Dedifferentiated amniotic fluid mesenchymal stem cell (primary cell): ENCODE data around the gene GCK.

Experiments
- DNase-seq: peaks from one replicate; pipeline ENCODE4 v3.0.0-alpha.2; 2016; ENCODE audit errors: extremely low spot score

The GCK gene

DNA sequence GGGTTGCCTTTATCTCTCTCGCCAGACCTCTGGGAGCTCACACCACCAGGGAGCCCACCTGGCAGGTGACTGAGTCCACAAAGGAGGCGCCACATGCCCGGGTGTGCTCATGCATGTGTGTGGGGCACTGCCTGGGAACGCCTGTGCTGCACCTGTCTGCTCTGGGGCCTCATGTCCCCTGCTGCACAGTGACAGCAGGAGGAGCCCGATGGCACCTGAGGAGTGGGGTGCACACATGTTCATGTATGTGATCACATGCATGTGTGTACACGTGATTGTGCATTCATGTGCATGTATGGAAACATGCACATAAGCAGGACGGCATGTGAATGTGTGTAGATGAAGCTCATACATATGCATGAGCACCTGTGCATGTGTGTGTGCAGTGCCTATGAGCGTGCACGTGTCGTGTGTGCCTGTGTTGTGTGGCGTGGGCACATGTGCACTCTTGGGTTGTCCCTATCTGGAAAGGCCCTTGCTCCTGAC is 33.6 kb upstream of the GCK start:
- no peak for DNase-seq

DNA sequence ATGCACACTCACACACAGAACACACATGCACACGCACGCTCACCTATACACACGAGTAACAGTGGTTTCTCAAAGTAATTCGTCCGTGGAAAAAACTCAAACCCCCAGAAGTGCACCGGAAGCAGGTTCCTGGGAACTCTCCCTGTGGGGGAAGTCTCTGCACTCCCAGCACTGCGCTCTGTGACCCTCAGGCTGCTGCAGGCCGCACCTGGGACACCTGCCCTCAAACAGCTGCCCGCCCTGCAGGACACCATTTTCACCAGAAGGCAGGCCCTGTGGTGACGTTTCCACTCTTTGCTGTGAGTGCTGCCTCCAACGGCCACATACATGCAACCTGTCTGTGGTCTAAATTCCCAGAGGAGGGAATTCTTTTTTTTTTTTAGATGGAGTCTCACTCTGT is 32.8 kb upstream of the GCK start:
- no peak for DNase-seq

DNA sequence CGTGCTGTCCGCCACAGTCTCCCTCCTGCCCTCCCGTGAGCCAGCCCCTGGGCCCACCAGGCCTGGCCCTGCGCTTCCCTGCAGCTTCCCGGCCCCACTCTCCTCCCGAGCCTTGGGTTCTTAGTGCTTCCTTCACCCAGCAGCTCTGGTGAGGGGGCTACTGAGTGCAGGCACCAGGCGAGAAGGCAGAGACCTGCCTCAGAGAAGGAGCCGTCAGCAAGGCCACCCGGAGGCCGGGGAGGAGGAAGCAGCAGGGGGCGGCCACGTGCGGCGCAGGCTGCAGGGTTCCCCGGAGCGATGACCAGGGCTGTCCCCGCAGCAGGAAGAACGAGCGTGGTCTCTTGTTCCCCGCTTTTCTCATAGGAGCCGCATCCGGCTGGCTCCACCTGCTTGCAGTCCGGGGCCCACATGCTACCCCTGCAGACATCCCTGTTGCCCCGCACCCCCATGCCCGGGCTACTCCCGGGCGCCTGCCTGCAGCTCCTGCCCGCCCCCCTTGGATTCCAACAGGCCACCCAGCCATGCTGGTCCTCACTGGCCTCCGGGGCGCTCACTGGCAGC is 32.1 kb upstream of the GCK start:
- DNase-seq, result no peak

DNA sequence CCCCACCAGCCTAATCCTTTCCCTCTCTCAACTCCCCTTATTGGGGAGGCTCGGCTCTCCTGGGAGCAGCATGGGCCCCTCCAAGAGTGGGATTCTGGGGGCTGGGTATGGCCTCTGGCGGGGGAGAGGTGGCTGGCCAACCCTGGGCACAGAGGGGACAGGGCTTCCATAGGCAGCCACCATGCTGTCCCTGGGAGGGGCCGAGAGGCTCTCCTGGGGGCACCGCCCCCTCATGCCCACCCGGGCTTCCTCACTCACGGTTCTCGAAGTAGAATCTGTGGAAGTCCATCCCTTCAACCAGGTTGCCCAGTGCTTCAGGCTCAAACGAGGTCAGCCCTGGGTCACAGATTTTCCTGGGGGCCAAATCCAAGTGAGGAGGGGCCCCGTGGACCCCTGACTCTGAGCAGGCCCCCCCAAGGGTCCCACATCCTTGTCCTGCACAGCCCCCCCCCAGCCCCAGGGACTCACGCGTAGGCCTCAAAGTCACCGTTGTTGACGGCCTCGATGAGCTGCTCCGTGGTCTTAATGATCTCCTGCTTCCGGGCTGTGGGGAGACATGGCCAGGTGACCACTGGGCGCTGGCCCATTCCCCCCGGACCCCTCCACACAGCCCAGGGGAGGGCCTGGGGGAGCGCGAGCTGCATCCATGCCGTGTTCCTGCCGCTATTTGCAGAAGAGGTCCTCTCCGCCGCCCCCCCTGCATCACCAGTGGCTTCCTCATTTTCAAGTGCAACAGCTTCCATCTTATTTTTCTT is 31.3 kb upstream of the GCK start:
- DNase-seq, result no peak

DNA sequence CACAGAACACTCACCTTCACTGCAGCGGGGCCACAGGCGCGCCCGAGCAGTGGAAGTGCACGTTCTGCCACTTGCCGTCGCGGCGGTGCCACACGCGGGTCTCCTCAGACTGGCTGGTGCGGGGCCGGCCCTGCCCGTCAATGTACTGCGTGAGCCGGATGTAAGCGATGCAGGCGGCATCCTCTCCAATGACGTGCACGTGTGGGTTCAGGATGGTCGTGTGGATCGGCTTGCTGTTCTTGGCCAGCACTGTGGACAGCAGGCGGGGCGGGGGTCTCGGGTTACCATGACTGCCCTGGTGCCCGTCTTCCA is 30.8 kb upstream of the GCK start:
- no peak for DNase-seq

DNA sequence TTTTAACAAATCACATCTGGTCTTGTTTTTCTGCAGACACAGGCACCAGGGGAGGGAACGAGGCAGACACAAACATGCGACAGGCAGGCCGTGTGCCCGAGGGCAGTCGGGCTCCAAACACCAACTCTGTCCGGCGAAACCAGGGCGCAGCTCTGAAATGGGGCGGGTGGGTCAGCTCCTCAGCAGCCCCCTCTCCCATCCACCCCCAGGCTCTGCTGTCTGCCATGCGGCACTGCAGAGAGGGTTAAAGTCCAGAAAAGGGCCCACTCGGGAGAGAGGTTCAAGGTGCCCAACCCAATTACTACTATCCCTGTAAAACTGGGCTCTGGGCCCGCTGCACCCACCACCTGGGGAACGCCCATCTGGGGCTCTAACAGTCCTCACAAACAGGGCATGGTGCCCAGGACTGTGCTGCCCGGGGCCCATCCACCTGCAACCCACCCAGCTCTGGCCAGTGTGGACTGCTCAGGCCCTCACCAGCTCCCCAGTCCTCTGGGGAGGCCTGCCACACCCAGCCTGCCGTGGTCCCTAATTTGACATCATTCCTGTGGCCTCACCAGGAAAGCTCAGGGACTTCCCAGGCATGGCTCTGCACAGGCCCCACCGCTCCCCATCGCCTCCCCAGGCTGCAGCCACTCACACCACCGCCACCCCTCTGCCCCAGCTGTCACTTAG is 30.3 kb upstream of the GCK start:
- no peak for DNase-seq

DNA sequence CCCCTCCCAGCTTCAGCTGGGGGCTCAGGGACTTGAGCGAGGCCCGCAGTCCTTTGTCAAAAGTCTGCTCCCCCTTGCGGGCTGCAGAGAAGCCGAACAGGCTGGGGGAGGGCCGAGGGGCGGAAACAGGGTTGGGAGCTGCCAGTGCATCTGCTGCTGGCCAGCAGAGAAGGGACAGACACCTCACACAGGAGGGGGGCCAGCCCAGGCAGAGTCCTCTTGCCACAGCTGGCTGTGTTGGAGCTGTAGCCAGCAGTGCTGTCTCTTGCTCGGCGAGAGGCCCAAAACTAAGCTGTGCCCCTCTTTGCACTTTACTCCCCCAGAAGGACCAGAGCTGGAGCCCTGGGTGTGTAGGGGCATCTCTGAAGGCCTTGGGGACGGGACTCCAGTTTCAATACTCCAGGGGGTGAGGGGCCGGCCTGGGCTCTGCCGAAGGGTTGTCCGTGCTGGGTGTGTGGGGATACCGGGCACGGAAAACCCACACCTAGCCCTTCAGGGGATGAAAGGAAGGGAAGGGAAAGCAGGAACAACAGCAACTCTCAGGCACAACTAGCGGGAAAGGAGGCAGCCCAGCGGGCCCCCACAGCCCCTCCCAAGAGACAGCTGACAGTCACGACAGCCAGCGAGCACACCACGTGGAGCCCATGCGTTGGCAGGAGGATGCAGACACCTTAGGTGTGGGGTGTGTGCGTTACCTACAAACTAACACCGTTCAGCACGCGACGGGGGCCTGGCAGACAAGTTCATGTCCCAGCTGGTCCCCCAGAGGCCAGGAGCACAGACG is 29.4 kb upstream of the GCK start:
- no peak for DNase-seq

DNA sequence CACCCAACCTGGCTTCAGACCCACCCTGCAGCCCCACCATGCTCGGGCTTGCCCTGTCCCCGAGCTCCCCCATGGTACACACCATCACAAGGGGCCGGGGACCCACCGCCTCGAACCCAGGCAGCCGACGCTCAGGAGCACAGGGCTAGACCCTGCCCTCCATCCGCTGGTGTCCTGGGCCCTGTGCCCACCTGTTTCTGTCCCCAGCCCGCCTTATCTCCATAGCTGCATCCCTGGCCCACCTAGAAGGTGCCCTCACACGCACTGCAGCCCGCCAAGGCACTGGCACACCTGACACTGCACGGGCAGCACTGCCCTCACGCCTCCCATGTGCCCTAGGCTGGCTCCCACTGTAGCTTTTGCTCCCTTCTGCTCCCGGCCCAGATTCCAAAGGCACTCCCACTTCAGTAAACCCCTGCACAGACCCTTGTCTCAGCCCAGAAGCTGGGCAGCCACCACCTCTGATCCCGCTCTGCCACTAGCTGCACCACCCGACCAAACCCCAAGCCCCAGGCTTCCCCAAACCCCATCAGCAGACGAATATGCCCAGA is 28.7 kb upstream of the GCK start:
- no peak for DNase-seq

DNA sequence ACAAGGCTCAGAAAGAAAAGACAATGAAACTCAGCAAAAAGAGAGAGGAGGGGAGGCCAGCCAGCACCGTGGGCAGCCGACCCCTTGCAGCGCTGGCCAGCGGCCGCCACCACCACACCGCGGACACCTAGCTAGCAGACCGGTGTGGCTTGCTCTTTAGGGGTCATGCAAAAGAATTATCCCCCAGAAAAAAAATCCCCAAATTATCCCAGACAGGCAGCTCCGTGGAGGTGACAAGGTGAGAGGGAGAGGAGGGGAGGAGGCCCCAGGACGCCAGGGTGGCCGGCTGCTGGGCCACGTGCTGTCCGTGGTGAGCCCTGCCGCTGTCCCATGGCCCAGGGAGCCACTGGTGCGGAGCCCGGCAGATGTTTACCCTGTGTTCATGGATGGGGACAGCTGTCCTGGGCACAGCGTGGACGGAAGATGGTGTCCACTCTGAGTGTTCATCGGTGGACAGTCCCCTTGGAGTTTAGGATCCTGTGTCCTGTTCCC is 28.0 kb upstream of the GCK start:
- DNase-seq, result no peak

DNA sequence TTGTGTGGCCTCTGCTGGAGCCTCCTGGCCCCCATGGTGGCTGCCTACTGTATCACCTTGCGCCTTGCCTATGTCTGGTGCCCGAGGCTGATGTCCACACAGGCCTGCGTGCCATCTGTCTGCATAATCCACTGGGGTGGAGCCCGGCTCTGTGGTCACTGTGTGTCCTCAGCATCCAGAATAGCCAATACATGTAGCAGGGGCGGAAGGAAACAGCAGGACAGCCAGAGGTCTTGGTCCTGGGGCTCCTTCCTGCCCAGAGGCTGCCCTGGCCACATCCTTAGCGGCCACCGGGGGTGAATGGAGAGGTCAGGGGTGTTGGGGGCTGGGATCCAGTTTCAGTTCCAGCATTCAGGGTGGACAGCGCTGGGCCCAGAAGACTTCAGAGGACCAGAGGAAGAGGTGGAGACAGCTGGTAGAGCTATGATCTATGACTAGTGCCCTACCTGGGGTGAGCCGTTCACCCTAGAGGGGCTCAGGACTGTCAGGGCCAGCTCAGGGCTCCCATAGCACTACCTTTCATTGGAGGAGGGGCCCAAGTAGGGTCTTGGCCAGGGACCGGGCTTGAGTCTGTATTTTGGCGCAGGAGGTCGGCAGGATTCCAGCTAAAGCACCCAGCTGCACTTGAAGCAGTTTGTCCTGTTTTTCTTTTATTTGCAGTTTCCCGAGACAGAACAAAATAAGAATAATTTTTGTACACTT is 27.4 kb upstream of the GCK start:
- no peak for DNase-seq

DNA sequence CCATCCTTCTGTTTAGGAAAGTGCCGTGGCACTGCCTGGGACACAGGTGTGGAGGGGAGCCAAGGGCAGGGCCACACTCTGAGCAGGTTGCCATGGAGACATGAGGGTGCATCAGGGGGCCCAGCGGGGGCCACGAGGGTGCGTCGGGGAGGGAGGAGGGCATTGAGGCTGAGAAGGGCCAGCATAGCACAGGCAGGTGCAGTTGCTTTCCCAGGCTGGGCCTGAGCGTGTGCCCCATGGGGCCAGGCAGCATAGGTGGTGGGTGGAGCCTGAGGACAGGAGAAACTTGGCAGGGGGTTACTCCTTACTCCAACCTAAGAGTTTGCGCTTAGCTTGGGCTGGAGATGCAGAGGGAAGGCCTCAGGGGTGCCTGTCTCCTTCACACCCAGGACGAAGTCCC is 26.8 kb upstream of the GCK start:
- no peak for DNase-seq

DNA sequence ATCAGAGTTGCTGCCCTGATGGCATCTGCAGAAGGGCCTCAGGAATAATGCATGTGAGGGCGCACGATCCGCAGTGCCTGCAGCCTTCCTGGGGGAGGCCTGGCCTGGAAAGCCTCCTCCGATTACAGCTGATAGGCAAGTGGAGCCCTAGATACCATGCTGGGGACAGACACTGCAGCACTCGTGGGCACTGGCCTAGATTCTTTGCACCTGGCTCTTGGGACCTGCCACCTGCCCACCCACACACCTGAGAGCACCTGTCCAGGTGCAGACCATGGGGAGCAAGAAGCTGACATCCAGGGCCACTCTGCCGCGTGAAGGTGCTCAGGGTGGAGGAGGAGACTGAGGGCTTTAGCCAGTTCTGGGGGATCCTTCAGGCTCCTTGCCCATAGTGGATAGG is 26.3 kb upstream of the GCK start:
- no peak for DNase-seq

DNA sequence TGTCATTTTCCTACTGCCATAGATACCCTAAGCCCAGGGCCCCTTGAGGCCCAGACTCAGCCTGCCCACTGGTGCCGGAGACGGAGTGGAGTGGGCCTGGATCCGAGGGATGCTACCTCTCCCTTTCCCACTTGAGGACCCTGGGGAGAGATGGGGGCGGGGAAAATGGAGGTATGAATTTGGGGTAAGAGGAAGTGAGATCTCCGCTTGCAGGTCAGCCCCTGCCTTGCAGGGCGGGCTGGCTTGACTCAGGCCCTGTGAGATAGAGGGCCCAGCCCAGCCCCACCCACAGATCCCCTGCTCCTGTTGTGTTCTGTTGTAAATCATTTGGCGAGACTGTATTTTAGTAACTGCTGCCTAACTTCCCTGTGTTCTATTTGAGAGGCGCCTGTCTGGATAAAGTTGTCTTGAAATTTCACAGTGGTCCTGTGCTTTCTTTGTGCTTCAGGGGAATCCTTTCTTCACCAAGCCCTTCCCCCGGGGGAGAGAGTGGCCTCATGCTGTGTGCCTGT is 24.7 kb upstream of the GCK start:
- no peak for DNase-seq

DNA sequence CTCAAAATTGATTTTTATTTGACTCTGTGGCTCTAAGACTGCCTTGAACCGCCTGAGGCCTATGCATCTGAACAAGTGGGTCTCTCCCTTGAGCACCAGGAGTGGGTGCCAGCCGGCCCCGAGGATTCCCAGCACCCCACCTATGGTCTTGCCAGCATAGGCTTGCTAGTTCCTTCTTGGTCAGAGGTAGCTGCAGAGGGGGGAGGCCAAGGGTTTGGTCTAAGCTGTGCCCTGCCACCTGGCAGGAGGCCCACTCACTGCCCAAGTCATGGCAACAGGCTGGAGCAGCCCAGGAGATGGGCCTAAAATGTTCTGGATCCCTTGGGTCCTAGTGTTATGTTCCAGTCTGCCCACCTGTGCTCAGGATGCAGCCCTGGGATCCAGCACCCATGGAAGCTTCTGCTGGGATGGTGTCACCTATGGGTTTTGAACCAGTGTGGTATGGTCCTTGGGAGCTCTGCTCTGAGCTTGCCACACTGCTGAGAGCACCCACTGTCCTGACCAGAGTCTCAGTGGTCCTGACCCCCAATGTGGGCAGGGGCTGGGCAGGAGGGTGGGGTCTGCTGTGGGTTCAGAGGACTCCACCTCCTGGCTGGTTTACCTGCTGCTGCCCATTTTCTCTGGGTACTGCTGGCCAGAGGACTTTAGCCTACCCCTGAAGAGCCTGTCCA is 24.1 kb upstream of the GCK start:
- DNase-seq, result no peak

DNA sequence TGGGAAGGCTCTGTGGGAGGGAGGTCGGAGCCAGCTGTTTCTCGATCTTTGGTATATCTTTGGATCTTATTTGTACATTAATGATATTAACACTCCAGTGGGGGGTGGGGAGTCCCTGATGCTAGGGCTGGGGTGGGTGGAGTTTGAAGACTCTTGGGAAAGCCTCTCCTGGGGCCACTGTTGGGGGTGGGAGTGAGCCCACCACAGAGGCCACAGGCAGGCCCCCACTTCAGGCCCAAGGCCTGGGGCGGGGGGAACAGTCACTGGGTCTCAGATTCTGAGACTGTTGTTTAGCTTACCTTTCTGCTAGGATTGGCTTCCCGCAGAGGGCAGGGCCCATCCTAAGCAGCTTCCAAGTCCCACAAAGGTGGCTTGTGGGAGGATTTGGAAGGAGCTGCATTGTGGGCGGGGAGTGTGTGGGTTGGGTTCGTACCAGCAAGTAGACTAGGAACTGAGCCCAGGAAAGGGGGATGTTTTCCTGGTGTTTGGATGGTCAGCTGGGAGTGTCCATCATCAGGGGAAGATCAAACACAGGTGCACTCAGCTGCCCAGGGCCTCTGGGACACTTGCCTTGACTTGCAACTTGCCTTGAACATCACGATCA is 23.4 kb upstream of the GCK start:
- DNase-seq, result no peak

DNA sequence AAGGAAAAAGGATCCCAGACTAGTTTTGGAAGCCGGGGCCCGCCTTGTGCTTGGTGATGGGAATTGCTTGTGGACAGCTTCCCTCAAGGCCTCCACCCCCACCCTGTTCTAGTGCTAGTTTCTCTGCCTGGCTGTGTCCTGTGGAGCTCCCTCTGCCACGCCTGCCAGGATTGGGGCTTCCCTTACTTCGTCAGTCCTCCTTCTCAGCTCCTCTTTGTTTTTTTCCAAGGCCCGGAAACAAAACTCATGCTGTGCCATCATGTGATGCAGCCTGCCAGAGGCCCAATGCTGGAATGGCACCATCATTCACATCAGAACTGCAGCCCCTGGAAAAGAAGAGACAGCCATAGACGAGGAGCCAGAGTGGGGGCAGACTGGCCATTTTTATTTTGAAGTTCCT is 22.8 kb upstream of the GCK start:
- no peak for DNase-seq

DNA sequence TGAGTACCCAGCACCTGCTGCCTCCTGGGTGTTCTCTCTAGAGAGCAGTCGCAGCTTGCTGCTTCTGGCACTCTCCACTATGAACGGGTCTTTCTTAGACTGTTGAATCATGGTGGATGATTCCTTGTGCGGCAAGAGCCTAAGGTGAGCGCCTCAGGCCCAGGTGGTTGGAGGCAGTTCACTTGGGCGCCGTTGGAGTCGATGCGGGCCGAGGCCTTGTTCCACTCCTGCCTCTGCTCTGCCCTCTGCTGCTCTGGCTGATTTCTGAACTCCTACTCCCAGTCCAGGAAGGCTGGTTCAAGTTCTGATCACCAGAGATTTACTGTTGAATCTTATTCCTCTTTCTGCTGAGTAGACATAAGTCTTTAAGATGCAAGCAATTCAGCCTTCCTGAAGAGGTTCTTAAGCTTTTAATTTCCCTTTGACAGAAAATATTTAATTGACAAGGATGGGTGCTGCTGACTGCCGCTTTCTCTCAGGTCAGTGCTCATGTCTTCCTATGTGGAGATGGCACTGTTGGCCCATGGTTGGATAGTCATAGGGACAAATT is 22.0 kb upstream of the GCK start:
- DNase-seq, result no peak

DNA sequence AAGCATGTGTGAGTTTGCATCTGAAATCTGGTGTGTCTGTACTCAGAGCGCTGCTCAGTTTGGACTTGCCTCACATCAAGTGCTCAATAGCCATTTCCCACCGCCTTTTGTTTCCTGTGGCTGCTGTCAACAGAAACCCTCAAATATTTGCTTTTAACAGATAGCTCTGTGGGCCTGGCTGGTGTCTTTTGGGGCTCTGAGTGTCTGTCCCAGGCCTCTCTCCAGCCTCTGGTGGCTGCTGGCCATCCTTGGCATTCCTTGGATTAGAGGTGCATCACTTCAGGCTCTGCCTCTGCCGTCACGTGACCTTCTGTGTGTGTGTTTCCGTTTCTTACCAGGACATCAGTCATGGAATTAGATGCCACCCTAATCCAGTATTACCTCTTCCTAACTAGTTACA is 20.9 kb upstream of the GCK start:
- no peak for DNase-seq

DNA sequence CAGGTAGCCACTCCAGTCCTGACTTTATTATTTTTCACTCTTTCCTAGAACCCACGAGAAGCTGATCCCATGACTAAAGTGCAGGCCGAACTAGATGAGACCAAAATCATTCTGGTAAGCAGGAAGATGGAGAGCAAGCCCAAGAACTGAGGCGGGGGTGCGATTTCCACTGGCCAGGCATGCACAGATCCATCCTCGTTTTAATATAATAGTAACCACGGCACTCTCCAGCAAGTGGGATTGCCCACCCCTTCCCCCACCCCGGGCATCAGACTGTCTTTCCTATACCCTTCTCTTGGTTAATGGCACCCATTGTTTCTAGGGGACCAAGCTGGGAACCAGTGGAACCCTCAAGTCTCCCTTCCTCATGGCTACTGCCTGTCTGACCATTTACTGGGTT is 18.8 kb upstream of the GCK start:
- DNase-seq, result no peak

DNA sequence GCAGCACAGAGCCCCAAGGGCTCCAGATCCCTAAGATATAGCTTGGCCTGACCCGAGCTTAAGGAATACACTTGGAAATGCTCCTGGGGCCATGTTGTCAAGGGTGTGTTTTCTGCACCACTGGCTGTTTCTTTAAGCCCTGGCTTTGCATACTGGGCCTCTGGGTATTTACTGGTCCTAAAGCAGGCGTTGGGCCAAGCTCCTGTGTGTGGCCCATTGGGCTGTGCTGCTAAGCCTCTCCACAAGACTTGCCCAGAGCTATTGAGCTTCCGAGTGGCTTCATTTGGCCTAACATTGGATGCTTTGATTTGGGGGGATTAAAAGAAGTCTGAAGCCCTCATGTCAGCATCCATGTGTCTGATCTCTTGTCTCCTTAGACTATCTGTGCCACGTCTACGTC is 16.8 kb upstream of the GCK start:
- DNase-seq, result no peak
